Lower lobe of right lung (tissue), 2 donors: ENCODE measurements around the gene STAB1. TPM values are rescaled to one million over a fixed set of nuclear protein-coding genes. Genes with fewer than 3 reads are reported as not detected.

Source experiments
- ATAC-seq, 2 donors: fragments of 200-7000 bp; cut with Tn5 transposase; one replicate each; pipeline ENCODE4 v1.9.1; 2020 to 2022; ENCODE audit warnings: mild to moderate bottlenecking in 2 of 2, moderate library complexity in 2 of 2
- DNase-seq: peaks from one replicate; pipeline ENCODE4 v3.0.0-alpha.2; 2020
- H3K27ac ChIP-seq: fragments of 200-600 bp; one replicate; pipeline ENCODE4 v1.8.0; 2022
- H3K27me3 ChIP-seq: fragments of 200-600 bp; one replicate; pipeline ENCODE4 v1.8.0; 2022; ENCODE audit warnings: low read depth
- H3K36me3 ChIP-seq: fragments of 200-600 bp; one replicate; pipeline ENCODE4 v1.8.0; 2022; ENCODE audit warnings: mild to moderate bottlenecking
- H3K4me1 ChIP-seq: fragments of 200-600 bp; one replicate; pipeline ENCODE4 v1.8.0; 2022
- H3K4me3 ChIP-seq: fragments of 200-600 bp; one replicate; pipeline ENCODE4 v1.8.0; 2022; ENCODE audit warnings: mild to moderate bottlenecking
- H3K9me3 ChIP-seq: fragments of 200-600 bp; one replicate; pipeline ENCODE4 v1.8.0; 2022
- CTCF ChIP-seq: fragments of 200-600 bp; IDR thresholded peaks from one replicate; pipeline ENCODE4 v1.8.0; 2022; ENCODE audit warnings: antibody characterized with exemption, mild to moderate bottlenecking
- intact Hi-C: fragments of 100-400 bp; cut with DNase I; formaldehyde crosslinking; loops from one replicate; pipeline ENCODE4 v1.11.0; 2022
- total RNA-seq: library from RNA; stranded (reverse); fragmentation: NEBNext Ultra II Directional; extraction: Animal tissue kit (Norgen Biotek cat#: 25700); gene quantifications from one replicate; pipeline ENCODE4 v1.2.1, GENCODE V29; 2021
- donor health status: DM: no; HTN: yes; CAD: no; lungs with severe emphysema.

STAB1 gene
- total RNA-seq, 1 donor from 2014 or later: 133 TPM

GRCh38 chr3:52458031-52458760, 36.9 kb upstream of the STAB1 start:
- no peaks in the 10 kb centered on the region for H3K9me3 ChIP-seq
- no peak for DNase-seq
- H3K36me3 ChIP-seq: peaks cover 56% of the 10 kb centered on the region
- intact Hi-C loops: no loop called here
- H3K4me1 ChIP-seq: peaks cover 33% of the 10 kb centered on the region
- no peak overlapping the region for H3K27ac ChIP-seq
- H3K4me3 ChIP-seq: no peak overlapping the region
- TF ChIP-seq CTCF: no peak
- no peak for ATAC-seq
- H3K27me3 ChIP-seq: no peaks in the 10 kb centered on the region

GRCh38 chr3:52458770-52459545, 36.2 kb upstream of the STAB1 start:
- H3K4me3 ChIP-seq: no peak overlapping the region
- no peak for TF ChIP-seq CTCF
- no peaks in the 10 kb centered on the region for H3K27me3 ChIP-seq
- H3K27ac ChIP-seq: no peak overlapping the region
- intact Hi-C loops: no loop called here
- no peaks in the 10 kb centered on the region for H3K9me3 ChIP-seq
- H3K36me3 ChIP-seq: peaks cover 61% of the 10 kb centered on the region
- ATAC-seq (no peak), DNase-seq (no peak)
- peaks cover 29% of the 10 kb centered on the region for H3K4me1 ChIP-seq

GRCh38 chr3:52461874-52462273, 33.3 kb upstream of the STAB1 start:
- Histone ChIP-seq H3K36me3 (peaks cover 83% of the 10 kb centered on the region), H3K4me3 (no peak overlapping the region), H3K27ac (no peak overlapping the region), H3K4me1 (peaks cover 8% of the 10 kb centered on the region), H3K27me3 (no peaks in the 10 kb centered on the region), H3K9me3 (no peaks in the 10 kb centered on the region)
- no peak for TF ChIP-seq CTCF
- DNase-seq (no peak), ATAC-seq (no peak)
- intact Hi-C loops: no loop called here

GRCh38 chr3:52463416-52463815, 31.7 kb upstream of the STAB1 start:
- no peaks in the 10 kb centered on the region for H3K27me3 ChIP-seq
- intact Hi-C loops: no loop called here
- no peak overlapping the region for H3K27ac ChIP-seq
- no peak for DNase-seq
- no peak for TF ChIP-seq CTCF
- peaks cover 5% of the 10 kb centered on the region for H3K4me1 ChIP-seq
- peaks cover 80% of the 10 kb centered on the region for H3K36me3 ChIP-seq
- no peaks in the 10 kb centered on the region for H3K9me3 ChIP-seq
- no peak for ATAC-seq
- no peak overlapping the region for H3K4me3 ChIP-seq

- H3K4me3 ChIP-seq: no peak overlapping the region
- peak overlapping the region; percentile 11 for H3K27ac ChIP-seq
- peaks cover 67% of the 10 kb centered on the region for H3K36me3 ChIP-seq
- TF ChIP-seq CTCF: no peak
- peaks cover 39% of the 10 kb centered on the region for H3K4me1 ChIP-seq
- no peaks in the 10 kb centered on the region for H3K9me3 ChIP-seq
- ATAC-seq (no peak), DNase-seq (no peak)
- intact Hi-C loops: no loop called here
- no peaks in the 10 kb centered on the region for H3K27me3 ChIP-seq
Observed at GRCh38 chr3:52468336-52468735, 26.8 kb upstream of the STAB1 start.
